Hepatocyte (in vitro differentiated cells): ENCODE results near the gene MLPH. TPM values are rescaled to one million over a fixed set of nuclear protein-coding genes. Genes with fewer than 3 reads are reported as not detected.
"Not testable (repeated sequence)": the region's sequence is repeated elsewhere in the genome, so short reads cannot be mapped to it uniquely, and the experiment has no call there.

Experiments used
- DNase-seq: peaks from one replicate; pipeline ENCODE4 v3.0.0-alpha.2; 2016; ENCODE audit warnings: low spot score
- H2AFZ ChIP-seq: fragments of 200-600 bp; sonication (generic); 2 replicates; pipeline ENCODE4 v1.6.0; 2016; ENCODE audit warnings: antibody characterized with exemption, mild to moderate bottlenecking
- H3K27ac ChIP-seq: fragments of 200-600 bp; sonication (generic); 2 replicates; pipeline ENCODE4 v1.5.1; 2016; ENCODE audit warnings: mild to moderate bottlenecking
- H3K27me3 ChIP-seq: fragments of 200-600 bp; sonication (generic); 2 replicates; pipeline ENCODE4 v1.6.1; 2016
- H3K36me3 ChIP-seq: fragments of 200-600 bp; sonication (generic); replicated peaks from 2 replicates; pipeline ENCODE4 v1.5.1; 2016; ENCODE audit warnings: low read depth; ENCODE audit not compliant: insufficient read depth
- H3K4me1 ChIP-seq: fragments of 200-600 bp; sonication (generic); 2 replicates; pipeline ENCODE4 v1.5.1; 2016; ENCODE audit warnings: mild to moderate bottlenecking, moderate library complexity; ENCODE audit not compliant: insufficient read depth
- H3K4me2 ChIP-seq: fragments of 200-600 bp; sonication (generic); 2 replicates; pipeline ENCODE4 v1.6.0; 2016
- H3K4me3 ChIP-seq: fragments of 200-600 bp; sonication (generic); 2 replicates; pipeline ENCODE4 v1.5.1; 2016; ENCODE audit warnings: mild to moderate bottlenecking
- H3K79me2 ChIP-seq: fragments of 200-600 bp; sonication (generic); 2 replicates; pipeline ENCODE4 v1.6.0; 2017; ENCODE audit warnings: mild to moderate bottlenecking
- H3K9me2 ChIP-seq: fragments of 200-600 bp; sonication (generic); replicated peaks from 2 replicates; pipeline ENCODE4 v1.6.0; 2017; ENCODE audit warnings: mild to moderate bottlenecking; ENCODE audit not compliant: insufficient read depth
- H3K9me3 ChIP-seq: fragments of 200-600 bp; sonication (generic); 2 replicates; pipeline ENCODE4 v1.5.1; 2016; ENCODE audit warnings: low read depth, mild to moderate bottlenecking
- H4K20me1 ChIP-seq: fragments of 200-600 bp; sonication (generic); 2 replicates; pipeline ENCODE4 v1.6.0; 2016; ENCODE audit warnings: mild to moderate bottlenecking; ENCODE audit not compliant: insufficient read depth, poor library complexity, severe bottlenecking
- CTCF ChIP-seq: fragments of 200-600 bp; sonication (generic); IDR thresholded peaks from 2 replicates; pipeline ENCODE4 v1.5.1; 2016; ENCODE audit warnings: antibody characterized with exemption, mild to moderate bottlenecking; ENCODE audit not compliant: poor library complexity
- EZH2 ChIP-seq: fragments of 200-600 bp; sonication (generic); IDR thresholded peaks from 2 replicates; pipeline ENCODE4 v1.6.1; 2016; ENCODE audit warnings: antibody characterized with exemption, mild to moderate bottlenecking, borderline replicate concordance
- EZH2phosphoT487 ChIP-seq: fragments of 200-600 bp; sonication (generic); IDR thresholded peaks from one replicate; pipeline ENCODE4 v1.6.1; 2018; ENCODE audit warnings: antibody characterized with exemption, mild to moderate bottlenecking, low read depth, moderate library complexity; ENCODE audit not compliant: unreplicated experiment, severe bottlenecking
- WGBS: methylation state at CpG from one replicate; pipeline ENCODE4 v1.1.6; 2016; ENCODE audit warnings: low lambda C conversion rate; ENCODE audit errors: missing lambda C conversion rate; 5-methylcytosine and 5-hydroxymethylcytosine counted together
- polyA plus RNA-seq: library from polyadenylated mRNA; unstranded; fragments of >200 nt; fragmentation: Nextera tagmentation; extraction: Ambion mirVana; gene quantifications from 2 replicates; pipeline ENCODE4 v1.2.1, GENCODE V29; 2016
- total RNA-seq: library from RNA; depleted of rRNA; stranded (reverse); fragments of >200 nt; gene quantifications from 2 replicates; pipeline ENCODE4 v1.2.3, GENCODE V29; 2014

The MLPH gene
- total and polyA plus RNA-seq, 2 experiments from 2014 or later = 6.7 to 12.3 TPM

GRCh38 chr2:237467447-237468179 lies 19.4 kb upstream of the MLPH start:
- no peaks in the 10 kb centered on the region for H3K27me3 ChIP-seq
- whole genome bisulfite sequencing = 84% methylated on average over 5 of the region's 5 CpGs
- no peak overlapping the region for H3K4me3 ChIP-seq
- no peak for DNase-seq
- no peak overlapping the region for H3K27ac ChIP-seq
- H2AFZ ChIP-seq = no peak overlapping the region
- H3K36me3 ChIP-seq = no peaks in the 10 kb centered on the region
- H3K9me3 ChIP-seq = no peaks in the 10 kb centered on the region
- H3K4me1 ChIP-seq = peaks cover 6% of the 10 kb centered on the region
- H4K20me1 ChIP-seq = no peaks in the 10 kb centered on the region
- H3K79me2 ChIP-seq = no peaks in the 10 kb centered on the region
- no peak overlapping the region for H3K4me2 ChIP-seq
- no peaks in the 10 kb centered on the region for H3K9me2 ChIP-seq
- no peak for TF ChIP-seq EZH2phosphoT487
- no peak for TF ChIP-seq CTCF
- no peak for TF ChIP-seq EZH2

GRCh38 chr2:237469410-237469809 lies 17.6 kb upstream of the MLPH start:
- not testable (repeated sequence) for H3K4me2 ChIP-seq, H3K27me3 ChIP-seq, H3K4me3 ChIP-seq, H3K36me3 ChIP-seq, H3K9me3 ChIP-seq, H2AFZ ChIP-seq, H3K79me2 ChIP-seq, H3K4me1 ChIP-seq, H3K27ac ChIP-seq, H3K9me2 ChIP-seq, H4K20me1 ChIP-seq, DNase-seq
- 83% methylated on average over 7 of the region's 7 CpGs for WGBS

- no peak overlapping the region for H2AFZ ChIP-seq
- H3K36me3 ChIP-seq = no peaks in the 10 kb centered on the region
- peaks cover 14% of the 10 kb centered on the region for H3K4me1 ChIP-seq
- H3K4me3 ChIP-seq = no peak overlapping the region
- H3K27me3 ChIP-seq = no peaks in the 10 kb centered on the region
- no peak overlapping the region for H3K27ac ChIP-seq
- no peak overlapping the region for H3K4me2 ChIP-seq
- no peaks in the 10 kb centered on the region for H3K9me3 ChIP-seq
- H4K20me1 ChIP-seq = no peaks in the 10 kb centered on the region
- no peaks in the 10 kb centered on the region for H3K9me2 ChIP-seq
- no peak for DNase-seq
- TF ChIP-seq EZH2 = no peak
- TF ChIP-seq CTCF = no peak
- no peak for TF ChIP-seq EZH2phosphoT487
- WGBS = 66% methylated on average over 4 of the region's 4 CpGs
- no peaks in the 10 kb centered on the region for H3K79me2 ChIP-seq
These were observed 17.2 kb upstream of the MLPH start for GRCh38 chr2:237469849-237470248.

- H3K27ac ChIP-seq = no peak overlapping the region
- H4K20me1 ChIP-seq = no peaks in the 10 kb centered on the region
- 81% methylated on average over 7 of the region's 7 CpGs for WGBS
- no peaks in the 10 kb centered on the region for H3K27me3 ChIP-seq
- no peaks in the 10 kb centered on the region for H3K79me2 ChIP-seq
- H3K4me2 ChIP-seq = no peak overlapping the region
- no peaks in the 10 kb centered on the region for H3K9me2 ChIP-seq
- H2AFZ ChIP-seq = no peak overlapping the region
- no peak for TF ChIP-seq CTCF
- H3K4me3 ChIP-seq = no peak overlapping the region
- no peak for DNase-seq
- H3K9me3 ChIP-seq = no peaks in the 10 kb centered on the region
- H3K36me3 ChIP-seq = no peaks in the 10 kb centered on the region
- H3K4me1 ChIP-seq = peaks cover 13% of the 10 kb centered on the region
These were observed 16.1 kb upstream of the MLPH start for GRCh38 chr2:237470914-237471313.
